HG02973 (cell line): ENCODE data around the gene PPEF1.

Experiments used
- ATAC-seq: cut with Tn5 transposase; IDR thresholded peaks from one replicate; pipeline ENCODE4 v1.9.1; 2021; ENCODE audit warnings: moderate library complexity; ENCODE audit not compliant: unreplicated experiment

Gene PPEF1

GRCh38 chrX:18875256-18875878 is 167.9 kb downstream of the PPEF1 start:
- no peak for ATAC-seq

GRCh38 chrX:18877469-18877868 is 170.0 kb downstream of the PPEF1 start:
- ATAC-seq: no peak
